ENCODE results near the gene FLT3. TPM values are rescaled to one million over a fixed set of nuclear protein-coding genes. Genes with fewer than 3 reads are reported as not detected.
"Not testable (repeated sequence)": the region's sequence is repeated elsewhere in the genome, so short reads cannot be mapped to it uniquely, and the experiment has no call there.

The FLT3 gene
- total and polyA plus RNA-seq, 7 donors, result 0.23 to 3.5 (median 2.0) TPM; not detected in 1

GRCh38 chr13:28106976-28107375, 6.6 kb upstream of the FLT3 start:
- H3K27me3 ChIP-seq, result peaks cover 0 to 16% (median 3%) of the 10 kb centered on the region in 3 donors
- intact Hi-C loops (cut with DNase I), result no loop called here
- no peaks in the 10 kb centered on the region for H3K9me3 ChIP-seq
- H3K4me3 ChIP-seq, result no peak overlapping the region
- no peaks in the 10 kb centered on the region for H3K36me3 ChIP-seq
- TF ChIP-seq CTCF (IDR thresholded peaks at IDR 0.05) (no peak), EP300 (IDR thresholded peaks at IDR 0.05) (no peak), POLR2AphosphoS5 (IDR thresholded peaks at IDR 0.05) (no peak), POLR2A (IDR thresholded peaks at IDR 0.05) (no peak)
- DNase-seq, result no peak
- 25 to 38% methylated on average over 1 of the region's 1 CpG for WGBS, 2 donors
- no peaks in the 10 kb centered on the region for H3K4me1 ChIP-seq
- H3K27ac ChIP-seq, result no peak overlapping the region

GRCh38 chr13:28101886-28102285, 1.5 kb upstream of the FLT3 start:
- intact Hi-C loops (cut with DNase I); H3K27ac ChIP-seq; H3K4me3 ChIP-seq; H3K36me3 ChIP-seq; H3K9me3 ChIP-seq; DNase-seq: not testable (repeated sequence)
- Histone ChIP-seq H3K4me1 (peaks cover 0 to 16% (median 14%) of the 10 kb centered on the region in 4 donors), H3K27me3 (peaks cover 17 to 67% (median 37%) of the 10 kb centered on the region in 3 donors)
- WGBS, 2 donors, result 81 to 91% methylated on average over 4 of the region's 4 CpGs

GRCh38 chr13:28099396-28100149, 803 bp downstream of the FLT3 start:
- H3K27ac ChIP-seq, result no peak overlapping the region
- no peak for DNase-seq
- WGBS, 2 donors, result 9 to 18% methylated on average over 35 of the region's 35 CpGs
- H3K4me1 ChIP-seq, result peaks cover 0 to 16% (median 14%) of the 10 kb centered on the region in 4 donors
- TF ChIP-seq POLR2AphosphoS5 (IDR thresholded peaks at IDR 0.05), result no peak
- no peak for TF ChIP-seq EP300 (IDR thresholded peaks at IDR 0.05)
- no peak for TF ChIP-seq CTCF (IDR thresholded peaks at IDR 0.05)
- TF ChIP-seq POLR2A (IDR thresholded peaks at IDR 0.05), result no peak
- peaks cover 17 to 80% (median 37%) of the 10 kb centered on the region in 3 donors for H3K27me3 ChIP-seq
- H3K9me3 ChIP-seq, result peaks cover 0 to 6% (median 0%) of the 10 kb centered on the region in 4 donors
- intact Hi-C loops (cut with DNase I), result no loop called here
- H3K36me3 ChIP-seq, result no peaks in the 10 kb centered on the region
- H3K4me3 ChIP-seq, result peak overlapping the region in 3 of 4 donors; percentile 32 to 47 (median 45)

- intact Hi-C loops (cut with DNase I), result no loop called here
- 34 to 54% methylated on average over 3 of the region's 3 CpGs for WGBS, 2 donors
- no peak overlapping the region for H3K4me3 ChIP-seq
- no peaks in the 10 kb centered on the region for H3K36me3 ChIP-seq
- H3K9me3 ChIP-seq, result peaks cover 0 to 6% (median 0%) of the 10 kb centered on the region in 4 donors
- peaks cover 0 to 16% (median 14%) of the 10 kb centered on the region in 4 donors for H3K4me1 ChIP-seq
- TF ChIP-seq CTCF (IDR thresholded peaks at IDR 0.05) (no peak), POLR2AphosphoS5 (IDR thresholded peaks at IDR 0.05) (no peak), EP300 (IDR thresholded peaks at IDR 0.05) (no peak), POLR2A (IDR thresholded peaks at IDR 0.05) (no peak)
- no peak overlapping the region for H3K27ac ChIP-seq
- peaks cover 17 to 71% (median 37%) of the 10 kb centered on the region in 3 donors for H3K27me3 ChIP-seq
- DNase-seq, result no peak
Observed at GRCh38 chr13:28097503-28097902, 2.9 kb downstream of the FLT3 start.

- Histone ChIP-seq H3K27me3 (peaks cover 2 to 39% (median 7%) of the 10 kb centered on the region in 3 donors), H3K36me3 (no peaks in the 10 kb centered on the region), H3K27ac (no peak overlapping the region), H3K4me1 (no peaks in the 10 kb centered on the region), H3K4me3 (no peak overlapping the region), H3K9me3 (peaks cover 0 to 5% (median 0%) of the 10 kb centered on the region in 4 donors)
- intact Hi-C loops (cut with DNase I), result no loop called here
- no peak for DNase-seq
- TF ChIP-seq POLR2A (IDR thresholded peaks at IDR 0.05) (no peak), EP300 (IDR thresholded peaks at IDR 0.05) (no peak), POLR2AphosphoS5 (IDR thresholded peaks at IDR 0.05) (no peak), CTCF (IDR thresholded peaks at IDR 0.05) (no peak)
- 55 to 71% methylated on average over 4 of the region's 4 CpGs for WGBS, 2 donors
Observed at GRCh38 chr13:28094306-28094705, 6.1 kb downstream of the FLT3 start.

Data from sigmoid colon (tissue), 7 donors.